GM21528 (cell line): ENCODE results near the gene ARRDC5.
"Not testable (repeated sequence)": the region's sequence is repeated elsewhere in the genome, so short reads cannot be mapped to it uniquely, and the experiment has no call there.

Source experiments
- ATAC-seq: cut with Tn5 transposase; IDR thresholded peaks from one replicate; pipeline ENCODE4 v1.9.1; 2021; ENCODE audit warnings: mild to moderate bottlenecking, moderate library complexity; ENCODE audit not compliant: unreplicated experiment, low FRiP score

The ARRDC5 gene

GRCh38 chr19:4910594-4911281, 8.0 kb upstream of the ARRDC5 start:
- ATAC-seq = no peak

- ATAC-seq = peak; percentile 58
Observed at GRCh38 chr19:4909897-4910593, 7.3 kb upstream of the ARRDC5 start.

GRCh38 chr19:4909156-4909896, 6.6 kb upstream of the ARRDC5 start, which contains the start of gene UHRF1:
TSS of gene UHRF1 (plus strand) at chr19:4909501. CDS start at chr19:4910886, 1,385 bp downstream.
- peak; percentile 28 for ATAC-seq

- ATAC-seq = no peak
Observed at GRCh38 chr19:4908781-4909155, 6.1 kb upstream of the ARRDC5 start.

GRCh38 chr19:4908360-4908759, 5.7 kb upstream of the ARRDC5 start:
- no peak for ATAC-seq

GRCh38 chr19:4906963-4907362, 4.3 kb upstream of the ARRDC5 start:
- ATAC-seq = no peak

- no peak for ATAC-seq
Observed at GRCh38 chr19:4904481-4904880, 1.8 kb upstream of the ARRDC5 start.

GRCh38 chr19:4900879-4901278, 1.8 kb downstream of the ARRDC5 start:
- ATAC-seq = not testable (repeated sequence)

- no peak for ATAC-seq
Observed at GRCh38 chr19:4897146-4897545, 5.5 kb downstream of the ARRDC5 start.

- no peak for ATAC-seq
Observed at GRCh38 chr19:4896372-4896771, 6.3 kb downstream of the ARRDC5 start.

- not testable (repeated sequence) for ATAC-seq
Observed at GRCh38 chr19:4892962-4893361, 9.7 kb downstream of the ARRDC5 start.

- ATAC-seq = no peak
Observed at GRCh38 chr19:4891066-4891465, 11.6 kb downstream of the ARRDC5 start.

GRCh38 chr19:4889034-4889815, 13.5 kb downstream of the ARRDC5 start:
- ATAC-seq = no peak

- not testable (repeated sequence) for ATAC-seq
Observed at GRCh38 chr19:4887803-4888202, 14.9 kb downstream of the ARRDC5 start.

- not testable (repeated sequence) for ATAC-seq
Observed at GRCh38 chr19:4884993-4885392, 17.7 kb downstream of the ARRDC5 start.

- not testable (repeated sequence) for ATAC-seq
Observed at GRCh38 chr19:4882874-4883273, 19.8 kb downstream of the ARRDC5 start.

- no peak for ATAC-seq
Observed at GRCh38 chr19:4879041-4879440, 23.7 kb downstream of the ARRDC5 start.

GRCh38 chr19:4878491-4878968, 24.2 kb downstream of the ARRDC5 start:
- no peak for ATAC-seq

- no peak for ATAC-seq
Observed at GRCh38 chr19:4877753-4878490, 24.8 kb downstream of the ARRDC5 start.

- ATAC-seq = no peak
Observed at GRCh38 chr19:4873930-4874329, 28.8 kb downstream of the ARRDC5 start.
